ENCODE measurements around the gene AICDA. TPM values are rescaled to one million over a fixed set of nuclear protein-coding genes. Genes with fewer than 3 reads are reported as not detected.
A peak's percentile ranks its signal among the peaks of the same experiment; 100 is the strongest.

The AICDA gene
- total RNA-seq = 1 to 10 TPM in 1 of 6 donors, under 1 TPM in 1, not detected in 4; 0.74 to 1.3 TPM

GRCh38 chr12:8612629-8613028, at the start of gene AICDA:
Gene AICDA, minus strand, starts transcription at chr12:8612859. Its CDS starts 92 bp downstream, at chr12:8612767.
- no peak within 1 kb of the TSS for H3K27ac ChIP-seq
- 79 to 81% methylated on average over 2 of the region's 2 CpGs for WGBS, 2 donors
- ATAC-seq (ENCODE audit: low FRiP score in 2 of 2) (no peak), DNase-seq (no peak)
- TF ChIP-seq POLR2AphosphoS5 (IDR thresholded peaks at IDR 0.05) = no peak
- TF ChIP-seq EP300 (IDR thresholded peaks at IDR 0.05) = no peak
- TF ChIP-seq CTCF (IDR thresholded peaks at IDR 0.05) = no peak
- TF ChIP-seq POLR2A (IDR thresholded peaks at IDR 0.05) = no peak
- no peaks in the 10 kb centered on the region for H3K36me3 ChIP-seq
- peaks cover 0 to 7% (median 2%) of the 10 kb centered on the region in 4 donors for H3K4me1 ChIP-seq
- no peaks in the 10 kb centered on the region for H3K9me3 ChIP-seq
- no peaks in the 10 kb centered on the region for H3K27me3 ChIP-seq
- H3K4me3 ChIP-seq = no peak within 1 kb of the TSS

GRCh38 chr12:8661751-8662150, 49.1 kb upstream of the AICDA start:
- TF ChIP-seq POLR2AphosphoS5 (IDR thresholded peaks at IDR 0.05) = no peak
- TF ChIP-seq POLR2A (IDR thresholded peaks at IDR 0.05) = no peak
- no peak for TF ChIP-seq CTCF (IDR thresholded peaks at IDR 0.05)
- no peak for TF ChIP-seq EP300 (IDR thresholded peaks at IDR 0.05)
- DNase-seq (no peak), ATAC-seq (ENCODE audit: low FRiP score in 2 of 2) (no peak)
- H3K9me3 ChIP-seq = no peaks in the 10 kb centered on the region
- H3K4me1 ChIP-seq = peaks cover 0 to 5% (median 0%) of the 10 kb centered on the region in 4 donors
- WGBS, 2 donors = 67 to 91% methylated on average over 3 of the region's 3 CpGs
- no peaks in the 10 kb centered on the region for H3K27me3 ChIP-seq
- no peaks in the 10 kb centered on the region for H3K36me3 ChIP-seq
- H3K4me3 ChIP-seq = no peak overlapping the region
- no peak overlapping the region for H3K27ac ChIP-seq

- H3K9me3 ChIP-seq = no peaks in the 10 kb centered on the region
- no peak overlapping the region for H3K4me3 ChIP-seq
- ATAC-seq (ENCODE audit: low FRiP score in 2 of 2) (no peak), DNase-seq (no peak)
- H3K27ac ChIP-seq = no peak overlapping the region
- H3K36me3 ChIP-seq = no peaks in the 10 kb centered on the region
- TF ChIP-seq POLR2A (IDR thresholded peaks at IDR 0.05) (no peak), EP300 (IDR thresholded peaks at IDR 0.05) (no peak), POLR2AphosphoS5 (IDR thresholded peaks at IDR 0.05) (no peak), CTCF (IDR thresholded peaks at IDR 0.05) (no peak)
- WGBS, 2 donors = 76 to 89% methylated on average over 3 of the region's 3 CpGs
- peaks cover 0 to 5% (median 0%) of the 10 kb centered on the region in 4 donors for H3K4me1 ChIP-seq
- H3K27me3 ChIP-seq = no peaks in the 10 kb centered on the region
Observed at GRCh38 chr12:8661016-8661415, 48.4 kb upstream of the AICDA start.

GRCh38 chr12:8658346-8658745, 45.7 kb upstream of the AICDA start:
- H3K27ac ChIP-seq = no peak overlapping the region
- no peak for TF ChIP-seq POLR2A (IDR thresholded peaks at IDR 0.05)
- no peak for TF ChIP-seq EP300 (IDR thresholded peaks at IDR 0.05)
- no peak for TF ChIP-seq POLR2AphosphoS5 (IDR thresholded peaks at IDR 0.05)
- TF ChIP-seq CTCF (IDR thresholded peaks at IDR 0.05) = no peak

GRCh38 chr12:8655421-8655820, 42.8 kb upstream of the AICDA start:
- TF ChIP-seq POLR2AphosphoS5 (IDR thresholded peaks at IDR 0.05) = no peak
- no peak for TF ChIP-seq POLR2A (IDR thresholded peaks at IDR 0.05)
- Histone ChIP-seq H3K4me1 (peaks cover 0 to 5% (median 0%) of the 10 kb centered on the region in 4 donors), H3K36me3 (no peaks in the 10 kb centered on the region), H3K4me3 (no peak overlapping the region), H3K27ac (no peak overlapping the region), H3K9me3 (no peaks in the 10 kb centered on the region), H3K27me3 (no peaks in the 10 kb centered on the region)
- WGBS, 2 donors = 74 to 81% methylated on average over 6 of the region's 6 CpGs
- no peak for DNase-seq
- ATAC-seq (ENCODE audit: low FRiP score in 2 of 2) = no peak

More at GRCh38 chr12:8658346-8658745, 45.7 kb upstream of the AICDA start:
- Histone ChIP-seq H3K4me1 (peaks cover 0 to 5% (median 0%) of the 10 kb centered on the region in 4 donors), H3K4me3 (no peak overlapping the region), H3K36me3 (no peaks in the 10 kb centered on the region), H3K9me3 (no peaks in the 10 kb centered on the region), H3K27me3 (no peaks in the 10 kb centered on the region)
- no peak for DNase-seq
- peak in 1 of 2 donors; percentile 75 for ATAC-seq (ENCODE audit: low FRiP score in 2 of 2)
- WGBS, 2 donors = 46 to 56% methylated on average over 1 of the region's 1 CpG
